GM18873 (cell line): ENCODE data around the gene PDE5A.

Source experiments
- ATAC-seq: cut with Tn5 transposase; IDR thresholded peaks from one replicate; pipeline ENCODE4 v1.9.1; 2021; ENCODE audit warnings: mild to moderate bottlenecking, moderate library complexity, moderate number of reproducible peaks; ENCODE audit not compliant: unreplicated experiment, low FRiP score

Gene PDE5A

GRCh38 chr4:119587796-119588195 lies 40.8 kb downstream of the PDE5A start:
- ATAC-seq: no peak

GRCh38 chr4:119585771-119586170 lies 42.8 kb downstream of the PDE5A start:
- ATAC-seq: no peak

GRCh38 chr4:119581190-119581873 lies 47.3 kb downstream of the PDE5A start:
- no peak for ATAC-seq

GRCh38 chr4:119580293-119580692 lies 48.3 kb downstream of the PDE5A start:
- no peak for ATAC-seq

- no peak for ATAC-seq
These were observed 48.8 kb downstream of the PDE5A start for GRCh38 chr4:119579823-119580222.

- ATAC-seq: no peak
These were observed 58.2 kb downstream of the PDE5A start for GRCh38 chr4:119570401-119570800.

- no peak for ATAC-seq
These were observed 64.5 kb downstream of the PDE5A start for GRCh38 chr4:119564106-119564505.

- ATAC-seq: no peak
These were observed 69.5 kb downstream of the PDE5A start for GRCh38 chr4:119559044-119559647.

- no peak for ATAC-seq
These were observed 77.6 kb downstream of the PDE5A start for GRCh38 chr4:119550857-119551532.

GRCh38 chr4:119549639-119550038 lies 79.0 kb downstream of the PDE5A start:
- no peak for ATAC-seq

GRCh38 chr4:119543779-119544178 lies 84.8 kb downstream of the PDE5A start:
- no peak for ATAC-seq

GRCh38 chr4:119543187-119543586 lies 85.4 kb downstream of the PDE5A start:
- ATAC-seq: no peak

GRCh38 chr4:119540249-119540648 lies 88.4 kb downstream of the PDE5A start:
- ATAC-seq: no peak

- ATAC-seq: no peak
These were observed 91.0 kb downstream of the PDE5A start for GRCh38 chr4:119537586-119537985.

- ATAC-seq: no peak
These were observed 91.8 kb downstream of the PDE5A start for GRCh38 chr4:119536572-119537528.

- ATAC-seq: no peak
These were observed 96.3 kb downstream of the PDE5A start for GRCh38 chr4:119532319-119532718.

- ATAC-seq: no peak
These were observed 98.8 kb downstream of the PDE5A start for GRCh38 chr4:119529788-119530187.

GRCh38 chr4:119526786-119527550 lies 101.6 kb downstream of the PDE5A start:
- ATAC-seq: no peak

GRCh38 chr4:119525771-119526712 lies 102.6 kb downstream of the PDE5A start:
- no peak for ATAC-seq
